Stimulated activated CD4-positive, alpha-beta T cell treated with anti-CD3 and anti-CD28 coated beads, TNF-alpha, amount 100 ng/mL, for 1 hour (primary cell): ENCODE results near the gene TWIST2.

Source experiments
- DNase-seq, 3 donors: peaks; one replicate each; pipeline ENCODE4 v3.0.0-alpha.2; 2020; ENCODE audit warnings: low read depth in 3 of 3, low spot score in 1 of 3

Gene TWIST2

DNA sequence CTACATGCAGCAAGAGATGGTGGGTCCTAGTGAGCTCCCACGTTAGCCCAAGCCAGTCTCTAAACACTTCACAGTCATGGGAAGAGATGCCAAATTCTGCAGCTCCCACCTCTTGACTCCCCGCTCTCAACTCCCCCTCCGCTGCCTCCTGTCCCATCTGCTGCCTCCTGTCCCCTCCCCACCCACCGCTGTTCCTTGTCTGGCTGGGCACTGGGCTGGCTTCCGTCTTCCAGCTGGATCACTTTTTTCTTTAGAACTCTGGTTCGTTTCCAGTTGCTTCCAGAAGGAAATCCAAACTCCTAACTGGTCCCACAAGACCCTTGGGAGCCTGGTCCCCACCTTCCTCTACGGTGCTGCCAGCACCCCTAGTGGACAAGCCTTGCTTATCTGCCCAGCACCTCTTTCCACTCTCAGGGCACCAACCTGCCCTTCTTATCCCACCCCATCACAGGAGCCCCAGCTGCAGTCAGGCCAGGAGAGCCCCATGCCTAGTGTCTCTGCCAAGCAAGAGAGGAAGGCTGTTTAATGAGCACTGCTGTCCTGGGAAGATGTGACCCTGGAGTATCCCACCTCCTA lies 12.1 kb upstream of the TWIST2 start:
- DNase-seq: no peak

DNA sequence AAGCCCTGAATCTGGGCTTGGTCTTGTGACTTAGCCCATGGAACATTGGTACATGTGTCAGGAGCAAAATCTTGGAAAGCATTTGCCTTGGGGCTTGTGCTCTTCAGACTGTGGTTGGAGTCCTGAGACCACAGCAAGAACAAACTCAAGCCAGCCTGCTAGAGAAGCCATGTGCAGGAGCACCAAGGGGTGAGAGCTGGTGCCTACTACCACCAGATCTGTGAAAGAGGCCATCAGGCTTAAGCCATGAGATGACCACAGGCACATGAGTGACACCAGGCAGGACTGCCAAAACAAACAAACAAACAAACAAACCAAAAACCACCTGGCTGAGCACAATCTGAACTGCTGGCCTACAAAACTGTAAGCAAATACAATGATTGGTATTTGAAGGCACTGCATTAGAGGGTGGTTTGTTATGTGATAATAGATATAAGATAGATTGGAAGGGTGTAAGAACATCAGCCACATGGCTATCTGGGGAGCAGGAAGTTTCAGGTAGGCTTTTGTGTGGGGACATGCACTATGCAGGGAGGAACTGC lies 9.0 kb upstream of the TWIST2 start:
- no peak for DNase-seq

DNA sequence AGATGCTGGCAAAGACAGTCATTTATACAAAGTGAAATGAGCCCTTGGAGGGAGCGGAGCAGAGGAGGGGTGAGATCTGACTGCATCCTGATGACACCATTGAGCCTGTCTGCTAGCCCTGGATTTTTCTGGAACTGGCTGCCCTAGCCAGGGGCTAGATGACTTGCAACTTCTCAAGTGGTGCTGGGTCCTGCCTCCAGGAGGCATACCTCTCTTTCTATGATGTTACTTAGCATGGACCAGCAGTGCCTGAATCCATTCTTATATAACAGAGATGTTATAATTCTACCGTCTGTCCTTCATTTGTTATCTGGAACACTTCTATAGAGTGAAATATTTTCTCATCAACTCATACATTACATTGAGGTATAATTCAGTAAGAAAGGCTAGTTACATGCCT lies 8.5 kb upstream of the TWIST2 start:
- no peak for DNase-seq

DNA sequence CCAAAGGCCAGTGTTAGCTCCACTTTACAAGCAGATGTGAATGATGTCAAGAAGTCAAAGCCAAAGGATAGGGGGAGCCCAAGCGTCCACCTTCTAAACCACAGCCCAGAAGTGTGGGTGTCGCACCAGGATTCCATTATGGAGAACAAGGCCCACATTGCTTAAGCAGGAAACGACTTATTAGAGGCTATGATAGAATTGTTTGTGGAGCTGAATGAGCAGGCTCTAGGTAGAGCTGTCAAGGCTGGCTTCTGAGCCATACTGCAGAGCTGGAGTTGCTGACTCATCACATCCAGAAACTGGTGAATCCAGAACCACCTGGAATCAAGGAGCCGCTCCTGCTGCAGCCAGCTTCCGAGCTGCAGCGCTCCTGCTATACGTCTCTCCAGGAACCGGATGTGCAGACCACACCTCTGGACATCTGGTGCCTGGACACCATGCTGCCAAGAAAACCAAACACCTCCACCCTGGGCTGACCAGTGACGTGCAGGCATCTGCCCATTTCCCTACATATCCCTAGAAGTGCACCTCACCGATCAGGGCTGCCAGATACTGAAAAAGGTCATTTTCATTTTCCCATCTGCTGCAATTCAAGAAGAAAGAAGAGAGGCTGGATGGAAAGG lies 6.2 kb upstream of the TWIST2 start:
- no peak for DNase-seq

- DNase-seq: no peak
Measured at GRCh38 chr2:238843476-238843875, 4.4 kb upstream of the TWIST2 start.

DNA sequence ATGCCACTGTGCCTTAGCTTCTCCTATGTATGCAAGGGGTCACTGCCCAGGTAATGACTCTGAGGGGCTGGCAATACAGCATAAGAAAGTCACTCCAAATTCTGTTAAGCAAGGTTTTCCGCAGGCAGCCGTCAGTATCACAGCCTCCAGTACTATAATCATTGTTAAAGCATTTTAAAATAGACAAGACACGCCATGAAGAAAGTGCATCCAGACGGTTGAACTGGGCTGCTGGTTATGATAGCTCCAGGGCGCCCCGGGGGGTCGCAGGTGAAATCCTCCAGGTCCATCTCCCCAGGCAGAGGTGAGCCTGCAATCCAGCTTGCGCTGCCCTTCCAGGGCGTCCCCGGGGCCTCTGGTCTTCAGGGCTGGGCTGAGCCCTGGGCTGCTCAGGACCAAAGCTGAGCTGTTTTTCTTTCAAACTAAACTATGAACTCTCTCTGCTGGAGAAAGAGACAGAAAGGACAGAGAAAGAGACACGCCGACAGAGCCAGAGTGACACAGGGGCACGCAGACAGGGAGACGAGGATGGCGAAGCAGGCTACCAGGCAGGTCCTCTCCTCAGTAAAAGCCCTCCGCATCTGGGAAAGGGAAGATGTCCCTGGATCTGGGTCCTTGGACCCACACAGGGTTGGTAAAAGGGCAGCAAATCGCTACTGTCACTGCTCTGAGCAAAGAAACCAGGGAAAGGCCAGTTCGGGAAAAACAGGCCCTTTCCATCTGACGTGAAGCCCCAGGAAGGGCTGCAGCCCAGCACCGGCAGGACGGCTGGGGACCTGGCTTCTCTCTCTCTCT lies 2.1 kb upstream of the TWIST2 start:
- no peak for DNase-seq

DNA sequence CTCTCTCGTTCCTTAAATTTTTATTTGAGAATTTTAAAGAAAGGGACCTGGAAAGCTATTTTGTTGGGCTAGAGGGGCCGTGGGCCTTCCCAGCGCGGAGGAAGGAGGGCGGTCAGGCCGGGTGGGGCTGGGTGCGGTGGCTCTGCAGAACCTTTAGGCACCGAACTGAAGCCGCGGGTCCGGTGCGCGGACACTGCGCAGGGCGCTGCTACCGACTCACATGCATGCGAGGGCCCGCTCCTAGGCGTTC lies 1.6 kb upstream of the TWIST2 start:
- no peak for DNase-seq

- no peak for DNase-seq
Measured at GRCh38 chr2:238846628-238847418, 1.1 kb upstream of the TWIST2 start.

- DNase-seq: no peak
Measured at GRCh38 chr2:238847419-238847801, 475 bp upstream of the TWIST2 start.

GRCh38 chr2:238848691-238848975 lies 748 bp downstream of the TWIST2 start:
- DNase-seq: no peak

- DNase-seq: no peak
Measured at GRCh38 chr2:238848976-238849853, 1.3 kb downstream of the TWIST2 start.

GRCh38 chr2:238850091-238850490 lies 2.2 kb downstream of the TWIST2 start:
- DNase-seq: no peak

DNA sequence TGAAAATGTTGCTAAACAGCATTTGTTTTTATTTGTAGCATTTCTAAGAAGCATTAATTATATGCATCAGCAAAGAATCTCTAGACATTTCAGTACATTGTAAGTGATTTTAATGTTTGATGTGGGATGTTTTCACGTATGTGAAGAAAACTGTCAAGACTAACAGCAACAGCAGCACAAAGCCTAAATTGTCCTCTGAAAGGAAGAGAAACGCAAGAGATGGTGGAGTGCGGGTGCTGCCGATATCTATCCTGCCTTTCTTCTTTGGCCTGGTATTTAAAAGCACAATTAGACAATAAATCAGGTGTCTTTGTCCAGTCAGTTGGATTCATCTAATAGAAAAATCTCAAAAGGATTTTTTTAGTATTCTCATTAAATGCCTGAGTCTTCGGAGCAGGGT lies 3.1 kb downstream of the TWIST2 start:
- DNase-seq: no peak

- DNase-seq: no peak
Measured at GRCh38 chr2:238851761-238852160, 3.9 kb downstream of the TWIST2 start.

GRCh38 chr2:238852206-238852869 lies 4.5 kb downstream of the TWIST2 start:
- DNase-seq: no peak

- no peak for DNase-seq
Measured at GRCh38 chr2:238853218-238853617, 5.3 kb downstream of the TWIST2 start.

DNA sequence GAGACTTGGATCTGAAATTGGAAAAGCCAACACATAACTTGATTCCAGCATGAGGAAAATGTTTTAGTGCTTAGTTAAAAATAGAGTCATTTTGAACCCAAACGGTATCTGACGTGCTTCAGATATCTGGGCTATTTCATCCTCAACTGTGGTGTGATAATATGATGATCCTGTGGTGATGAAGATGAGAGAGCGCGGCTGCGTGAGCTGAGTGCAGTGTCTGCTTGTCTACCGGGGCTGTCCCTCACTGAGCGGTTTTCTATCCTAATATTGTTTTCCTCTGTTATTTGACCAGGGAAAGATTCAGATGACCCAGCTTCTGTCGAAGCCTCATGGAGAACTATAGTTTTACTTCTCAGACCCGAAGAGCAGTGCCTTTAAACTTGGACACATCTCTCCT lies 5.8 kb downstream of the TWIST2 start:
- DNase-seq: no peak

DNA sequence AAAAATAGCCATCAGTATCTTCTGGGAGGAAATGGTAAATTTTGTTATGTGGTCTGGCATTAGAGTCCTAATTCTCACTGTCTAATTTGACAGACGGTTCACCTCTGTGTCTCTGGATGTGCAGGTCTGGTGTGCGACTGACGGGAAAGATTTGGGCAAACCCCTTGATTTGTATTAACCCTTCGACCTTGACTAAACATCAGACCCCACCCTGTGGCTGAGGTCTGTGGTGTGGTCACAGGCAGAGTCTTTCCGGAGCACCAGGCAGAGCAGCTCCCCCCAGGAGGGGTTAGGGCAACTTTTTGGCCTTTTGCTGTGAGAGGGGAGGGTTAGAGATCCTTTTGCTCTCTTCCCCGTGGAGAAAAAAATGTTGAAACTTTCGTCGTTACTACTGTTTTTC lies 6.4 kb downstream of the TWIST2 start:
- DNase-seq: no peak

DNA sequence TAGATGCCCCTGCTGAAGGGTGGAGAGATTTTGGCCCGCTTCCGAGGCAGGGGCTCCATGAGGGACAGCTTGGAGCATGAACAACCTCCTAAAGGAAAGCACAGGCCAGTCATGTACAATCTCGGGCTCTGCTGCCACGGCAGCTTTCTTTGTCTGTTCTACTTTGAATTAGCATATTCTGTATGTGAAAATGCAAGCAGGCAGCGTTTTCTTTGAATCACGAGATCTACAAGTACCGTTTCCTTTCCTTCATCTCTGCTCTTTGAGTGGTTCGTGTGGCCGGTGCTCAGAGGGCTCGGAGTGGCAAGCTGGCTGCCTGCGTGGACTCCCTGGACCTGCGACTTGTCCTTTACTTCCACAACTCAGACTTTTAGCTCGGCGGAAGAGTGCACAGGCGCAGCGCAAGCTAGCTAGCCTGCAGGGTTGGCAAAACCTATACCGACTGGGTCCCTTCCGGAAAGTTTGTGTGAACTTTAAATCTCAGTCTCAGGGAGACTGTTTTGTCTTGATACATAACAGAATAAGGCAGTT lies 6.9 kb downstream of the TWIST2 start:
- no peak for DNase-seq

DNA sequence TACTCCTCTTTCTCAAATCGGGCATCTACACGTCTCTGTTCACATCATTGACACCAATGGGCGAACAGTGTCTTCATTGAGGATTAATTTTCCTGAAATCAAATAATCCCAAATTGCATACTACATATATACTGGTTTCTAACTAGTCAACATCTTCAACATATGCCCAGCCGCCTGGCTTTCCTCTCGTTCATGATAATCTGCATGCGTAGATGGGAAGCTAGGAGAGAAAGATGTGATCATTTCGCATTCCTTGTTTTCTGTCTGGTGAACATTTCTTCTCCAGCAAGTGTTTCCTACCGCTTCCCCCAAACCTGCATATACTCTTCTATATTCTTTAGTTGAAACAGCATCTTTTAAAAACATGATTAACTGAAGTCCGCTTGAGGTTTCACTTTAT lies 7.4 kb downstream of the TWIST2 start:
- DNase-seq: no peak
